NCI-H345 treated with DMSO at 0.1 percent for 48 hours (cell line): ENCODE data around the gene BUB3.

Source experiments
- DNase-seq: peaks from one replicate; lab custom pipeline; 2025; ENCODE audit not compliant: unreplicated experiment; lab: John Stamatoyannopoulos, UW

BUB3 gene

GRCh38 chr10:123203393-123204126 lies 49.4 kb downstream of the BUB3 start:
- DNase-seq = no peak

- DNase-seq = no peak
Observed at GRCh38 chr10:123204127-123204461, 49.9 kb downstream of the BUB3 start.

- DNase-seq = no peak
Observed at GRCh38 chr10:123205041-123205440, 50.8 kb downstream of the BUB3 start.

GRCh38 chr10:123212063-123212462 lies 57.9 kb downstream of the BUB3 start:
- DNase-seq = no peak

- DNase-seq = no peak
Observed at GRCh38 chr10:123212640-123213039, 58.4 kb downstream of the BUB3 start.

GRCh38 chr10:123213192-123213591 lies 59.0 kb downstream of the BUB3 start:
- no peak for DNase-seq
